Measurements from ENCODE around the gene ITIH5. TPM values are rescaled to one million over a fixed set of nuclear protein-coding genes. Genes with fewer than 3 reads are reported as not detected.

The ITIH5 gene
- total and polyA plus RNA-seq, 2 of the 13 experiments (the other 11 are each of a cell fraction or from before 2014, with no cell fraction given), result 4.7 to 8.9 TPM

GRCh38 chr10:7707102-7707501 lies 40.3 kb upstream of the ITIH5 start:
- no peak overlapping the region for H2AFZ ChIP-seq (ENCODE audit: low read length)
- H3K4me3 ChIP-seq (replicated peaks in 1 of 3; ENCODE audit: insufficient read depth in 1 of 3, low read depth in 2 of 3, low read length in 3 of 3), result peak overlapping the region in 2 of 3 experiments; percentile 18 to 55; a peak in 2 of 6 replicates
- in situ Hi-C loops (cut with HindIII; ENCODE audit: extremely low pct_ligation_motif_present, low pct_unique_long_range_greater_than_20kb) (no loop called here), intact Hi-C loops (cut with micrococcal nuclease; ENCODE audit: unreplicated experiment) (loop anchor here (1.0 to 10.0 kb wide), 2 partner anchors 11 to 88 kb away; no protein-coding TSS in a partner anchor)
- H3K27ac ChIP-seq (ENCODE audit: extremely low read length, insufficient read depth, low read length), result peak overlapping the region; percentile 98
- ATAC-seq, result peak; percentile 68
- no peaks in the 10 kb centered on the region for H3K9me3 ChIP-seq (ENCODE audit: low read length)
- ChIA-PET CTCF (ENCODE audit: low intra/inter-chr PET ratio, low total read pairs) (no interaction called here), POLR2A (interaction anchor here (1.1 to 10.9 kb wide), 13 partner anchors 9 to 182 kb away, joined by 3 to 359 read pairs (median 7); partner anchors contain the start of genes ATP5F1C, ITIH5 and KIN)
- WGBS (ENCODE audit: low lambda C conversion rate), result under 1% methylated on average over 4 of the region's 4 CpGs
- H3K36me3 ChIP-seq (replicated peaks in 1 of 2; ENCODE audit: control insufficient read depth in 1 of 2, insufficient read depth in 2 of 2, low read length in 2 of 2), result peaks cover 9 to 42% of the 10 kb centered on the region in 2 experiments; a peak in 4 of 5 replicates
- no peaks in the 10 kb centered on the region for H4K20me1 ChIP-seq (ENCODE audit: insufficient read depth, low read length)
- BruUV-seq (replicated peaks), result no TSS peak
- peak; percentile 97 for DNase-seq (ENCODE audit: low spot score)
- H3K27me3 ChIP-seq (ENCODE audit: control insufficient read depth in 1 of 2, insufficient read depth in 2 of 2, low read length in 2 of 2), result no peaks in the 10 kb centered on the region
- H3K9ac ChIP-seq (ENCODE audit: insufficient read depth, low read depth, low read length), result peak overlapping the region; percentile 93
- FAIRE-seq, result no peak
- peaks cover 70% of the 10 kb centered on the region for H3K79me2 ChIP-seq (ENCODE audit: insufficient read depth, low read length)
- peak overlapping the region; percentile 87 for H3K4me2 ChIP-seq (ENCODE audit: low read depth, low read length)
- H3K4me1 ChIP-seq (ENCODE audit: insufficient read depth, low read length), result peaks cover 78% of the 10 kb centered on the region
- TF ChIP-seq KDM6A (CRISPR knock-in tag; IDR thresholded peaks at IDR 0.05; ENCODE audit: low read depth) (peak; percentile 63), ZNF740 (CRISPR knock-in tag; IDR thresholded peaks at IDR 0.05) (no peak), ZNF746 (CRISPR knock-in tag; IDR thresholded peaks at IDR 0.05) (no peak), ZNF281 (CRISPR knock-in tag; IDR thresholded peaks at IDR 0.05; ENCODE audit: borderline replicate concordance) (no peak), MTF1 (CRISPR knock-in tag; IDR thresholded peaks at IDR 0.05) (no peak), MZF1 (CRISPR knock-in tag; IDR thresholded peaks at IDR 0.05; ENCODE audit: borderline replicate concordance) (no peak), ZNF7 (CRISPR knock-in tag; IDR thresholded peaks at IDR 0.05) (no peak), PRDM10 (CRISPR knock-in tag; IDR thresholded peaks at IDR 0.05; ENCODE audit: low read depth) (peak; percentile 8; the same call in 1 of the 2 replicates), ZBTB2 (CRISPR knock-in tag; IDR thresholded peaks at IDR 0.05; ENCODE audit: low read depth) (no peak), FOXJ3 (CRISPR knock-in tag; IDR thresholded peaks at IDR 0.05; ENCODE audit: borderline replicate concordance) (peak; percentile 98), HMG20A (CRISPR knock-in tag; IDR thresholded peaks at IDR 0.05; ENCODE audit: borderline replicate concordance) (peak; percentile 96), MED1 (CRISPR knock-in tag; IDR thresholded peaks at IDR 0.05) (peak; percentile 96), YEATS2 (CRISPR knock-in tag; IDR thresholded peaks at IDR 0.05; ENCODE audit: borderline replicate concordance) (peak; percentile 43; the same call in 1 of the 2 replicates), ATRX (CRISPR knock-in tag; IDR thresholded peaks at IDR 0.05; ENCODE audit: borderline replicate concordance) (no peak), BRCA1 (CRISPR knock-in tag; IDR thresholded peaks at IDR 0.05) (no peak; the same call in 1 of the 2 replicates)
